ENCODE measurements around the gene CMSS1.

CMSS1 gene

GRCh38 chr3:99846477-99847160, 29.0 kb downstream of the CMSS1 start:
- H3K4me3 ChIP-seq (ENCODE audit: low read length): no peak overlapping the region
- no peak for DNase-seq (ENCODE audit: low read depth, low spot score)

GRCh38 chr3:99848433-99848832, 30.8 kb downstream of the CMSS1 start:
- no peak for DNase-seq (ENCODE audit: low read depth, low spot score)
- H3K4me3 ChIP-seq (ENCODE audit: low read length): no peak overlapping the region

GRCh38 chr3:99850608-99851007, 32.9 kb downstream of the CMSS1 start:
- no peak overlapping the region for H3K4me3 ChIP-seq (ENCODE audit: low read length)

GRCh38 chr3:99851955-99852354, 34.3 kb downstream of the CMSS1 start:
- no peak overlapping the region for H3K4me3 ChIP-seq (ENCODE audit: low read length)
- no peak for DNase-seq (ENCODE audit: low read depth, low spot score)

More at GRCh38 chr3:99850608-99851007, 32.9 kb downstream of the CMSS1 start:
- DNase-seq (ENCODE audit: low read depth, low spot score): no peak

- no peak for DNase-seq (ENCODE audit: low read depth, low spot score)
- H3K4me3 ChIP-seq (ENCODE audit: low read length): no peak overlapping the region
Observed at GRCh38 chr3:99852851-99853250, 35.2 kb downstream of the CMSS1 start.

GRCh38 chr3:99854756-99855298, 37.2 kb downstream of the CMSS1 start:
- H3K4me3 ChIP-seq (ENCODE audit: low read length): no peak overlapping the region
- DNase-seq (ENCODE audit: low read depth, low spot score): no peak

GRCh38 chr3:99855900-99856299, 38.2 kb downstream of the CMSS1 start:
- DNase-seq (ENCODE audit: low read depth, low spot score): no peak
- H3K4me3 ChIP-seq (ENCODE audit: low read length): no peak overlapping the region

DNA sequence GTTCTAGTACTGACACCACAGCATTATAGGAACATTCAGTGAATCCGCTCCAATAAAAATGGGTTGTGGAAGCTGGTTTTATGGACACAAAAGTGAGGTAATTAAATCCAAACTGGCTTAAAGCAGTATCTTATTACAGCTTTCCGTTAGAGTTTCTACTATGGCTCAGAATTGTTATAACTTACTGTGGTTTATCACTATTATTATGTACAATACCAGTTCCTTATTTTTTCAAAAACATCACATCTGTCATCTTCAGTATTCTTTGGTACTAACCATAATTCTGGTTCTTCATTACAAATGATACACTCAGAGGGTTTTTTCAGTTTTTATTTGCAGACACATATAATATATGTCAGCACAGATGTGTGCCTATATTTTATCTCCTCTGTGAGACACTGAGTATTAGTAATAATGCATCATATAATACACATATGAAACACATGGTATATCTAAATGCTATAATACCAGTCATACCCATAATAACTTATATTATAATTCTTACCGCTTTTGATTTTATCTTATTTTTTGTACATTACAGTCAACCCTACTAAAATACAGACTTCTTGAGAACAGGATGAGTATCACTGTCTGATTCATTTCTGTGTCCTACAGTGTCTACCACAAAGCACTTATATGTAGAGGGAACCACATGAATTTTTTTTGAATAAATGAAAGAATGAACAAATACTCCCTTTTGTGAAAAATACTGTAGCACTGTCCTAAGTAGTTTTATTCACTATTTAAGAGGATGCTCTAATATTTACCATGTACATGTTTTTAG, 39.0 kb downstream of the CMSS1 start:
- H3K4me3 ChIP-seq (ENCODE audit: low read length): no peak overlapping the region
- no peak for DNase-seq (ENCODE audit: low read depth, low spot score)

- no peak for DNase-seq (ENCODE audit: low read depth, low spot score)
- H3K4me3 ChIP-seq (ENCODE audit: low read length): no peak overlapping the region
Observed at GRCh38 chr3:99857278-99857677, 39.6 kb downstream of the CMSS1 start.

DNA sequence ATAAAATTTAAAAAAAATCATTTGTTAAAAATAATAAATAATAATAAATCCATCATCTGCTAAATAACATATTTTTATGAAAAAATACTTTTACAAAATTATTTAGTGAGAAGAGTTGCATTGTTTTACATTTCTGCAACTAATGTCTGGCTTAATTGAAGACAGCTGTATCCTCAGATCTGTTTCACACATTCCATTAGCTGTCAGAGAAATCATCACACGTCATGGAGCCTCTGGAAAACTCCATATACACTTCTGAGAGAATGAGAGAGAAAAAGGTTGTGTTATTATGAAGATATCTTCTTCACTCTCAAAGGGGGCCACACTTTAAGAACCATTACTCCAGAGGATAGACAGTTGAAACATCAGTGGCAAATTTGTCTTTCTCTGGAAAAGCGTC, 40.8 kb downstream of the CMSS1 start:
- no peak for DNase-seq (ENCODE audit: low read depth, low spot score)
- H3K4me3 ChIP-seq (ENCODE audit: low read length): no peak overlapping the region

- no peak overlapping the region for H3K4me3 ChIP-seq (ENCODE audit: low read length)
- no peak for DNase-seq (ENCODE audit: low read depth, low spot score)
Observed at GRCh38 chr3:99859825-99860224, 42.2 kb downstream of the CMSS1 start.

GRCh38 chr3:99861216-99861615, 43.6 kb downstream of the CMSS1 start:
- no peak overlapping the region for H3K4me3 ChIP-seq (ENCODE audit: low read length)
- no peak for DNase-seq (ENCODE audit: low read depth, low spot score)

DNA sequence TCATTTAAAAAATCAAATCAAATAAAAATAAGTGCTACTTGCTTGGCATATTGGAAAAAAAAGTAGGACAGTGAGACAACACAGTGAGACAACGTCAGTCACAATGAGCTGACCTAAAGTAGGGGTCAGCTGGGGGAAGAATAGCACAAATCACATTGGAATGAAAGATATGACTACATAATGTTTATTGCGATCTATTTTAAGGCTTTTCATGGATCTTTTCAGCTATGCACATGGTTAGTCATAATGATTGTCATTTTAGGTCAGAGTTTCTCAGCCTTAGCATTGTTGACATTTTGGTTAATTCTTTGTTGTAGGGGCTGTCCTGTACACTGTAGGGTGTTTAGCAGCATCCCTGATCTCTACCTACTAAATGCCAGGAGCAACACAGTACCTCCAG, 44.5 kb downstream of the CMSS1 start:
- H3K4me3 ChIP-seq (ENCODE audit: low read length): no peak overlapping the region
- DNase-seq (ENCODE audit: low read depth, low spot score): no peak

- no peak overlapping the region for H3K4me3 ChIP-seq (ENCODE audit: low read length)
- no peak for DNase-seq (ENCODE audit: low read depth, low spot score)
Observed at GRCh38 chr3:99863002-99863401, 45.3 kb downstream of the CMSS1 start.

DNA sequence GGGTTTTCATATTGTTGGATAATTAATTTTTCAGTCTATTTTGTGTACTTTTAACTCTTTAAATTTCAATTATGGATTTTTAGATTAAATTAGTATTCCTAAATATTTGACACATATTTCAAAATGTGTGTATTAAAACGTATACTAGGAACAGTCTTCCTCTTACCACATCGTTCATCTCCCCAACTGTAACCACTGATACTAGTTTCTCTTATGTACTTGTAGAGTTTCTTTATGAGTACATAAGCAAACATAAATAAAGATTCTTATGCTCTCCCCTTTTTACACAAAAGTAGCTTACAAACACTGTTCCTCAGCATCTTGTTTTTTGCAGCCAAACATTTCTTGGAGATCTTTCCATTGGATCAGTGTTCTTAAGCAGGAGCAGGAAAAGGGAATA, 45.9 kb downstream of the CMSS1 start:
- no peak overlapping the region for H3K4me3 ChIP-seq (ENCODE audit: low read length)
- DNase-seq (ENCODE audit: low read depth, low spot score): no peak

DNA sequence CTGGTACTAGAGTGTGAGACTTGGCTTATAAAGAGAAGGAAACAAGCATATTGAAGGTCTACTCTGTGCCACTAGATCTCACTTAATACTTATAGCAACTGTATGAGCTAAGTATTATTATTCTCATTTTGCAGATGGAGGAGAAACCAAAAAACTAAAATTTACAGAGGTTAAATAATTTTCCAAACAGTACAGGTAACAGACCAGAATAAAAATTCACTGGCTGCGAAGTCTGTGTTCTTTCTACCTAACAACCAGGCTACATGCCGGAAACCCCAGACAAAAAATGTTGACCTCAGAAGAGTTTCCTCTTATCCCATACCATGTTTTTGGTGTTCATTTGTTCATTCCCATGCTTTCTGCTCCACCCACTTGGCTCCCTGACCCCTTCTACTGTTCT, 46.6 kb downstream of the CMSS1 start:
- H3K4me3 ChIP-seq (ENCODE audit: low read length): no peak overlapping the region
- DNase-seq (ENCODE audit: low read depth, low spot score): no peak

- no peak overlapping the region for H3K4me3 ChIP-seq (ENCODE audit: low read length)
- DNase-seq (ENCODE audit: low read depth, low spot score): no peak
Observed at GRCh38 chr3:99865321-99865720, 47.7 kb downstream of the CMSS1 start.

DNA sequence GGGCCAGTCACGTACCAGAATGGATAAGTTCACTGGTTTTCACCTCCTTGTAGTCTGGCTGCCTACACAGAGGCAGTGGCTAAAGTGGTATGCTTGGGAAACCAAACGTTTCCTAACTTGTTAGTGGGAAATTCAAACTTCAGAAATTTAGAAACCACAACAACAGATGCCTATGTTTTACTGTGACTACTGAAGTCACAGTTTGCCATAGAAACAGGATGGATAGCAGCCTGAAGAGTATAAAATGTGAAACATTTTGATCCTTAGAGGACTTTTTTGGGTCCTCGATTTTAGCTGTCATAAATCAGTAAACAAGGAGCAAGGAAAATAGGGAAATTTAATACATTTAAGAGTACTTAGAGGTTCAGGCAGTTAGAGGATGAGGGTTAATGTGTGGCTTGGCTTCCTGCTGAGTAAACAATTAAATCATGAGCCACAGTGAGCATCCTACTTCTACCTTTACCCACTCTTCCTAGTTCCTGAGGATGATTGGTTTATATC, 48.6 kb downstream of the CMSS1 start:
- DNase-seq (ENCODE audit: low read depth, low spot score): peak; percentile 89
- H3K4me3 ChIP-seq (ENCODE audit: low read length): no peak overlapping the region

DNA sequence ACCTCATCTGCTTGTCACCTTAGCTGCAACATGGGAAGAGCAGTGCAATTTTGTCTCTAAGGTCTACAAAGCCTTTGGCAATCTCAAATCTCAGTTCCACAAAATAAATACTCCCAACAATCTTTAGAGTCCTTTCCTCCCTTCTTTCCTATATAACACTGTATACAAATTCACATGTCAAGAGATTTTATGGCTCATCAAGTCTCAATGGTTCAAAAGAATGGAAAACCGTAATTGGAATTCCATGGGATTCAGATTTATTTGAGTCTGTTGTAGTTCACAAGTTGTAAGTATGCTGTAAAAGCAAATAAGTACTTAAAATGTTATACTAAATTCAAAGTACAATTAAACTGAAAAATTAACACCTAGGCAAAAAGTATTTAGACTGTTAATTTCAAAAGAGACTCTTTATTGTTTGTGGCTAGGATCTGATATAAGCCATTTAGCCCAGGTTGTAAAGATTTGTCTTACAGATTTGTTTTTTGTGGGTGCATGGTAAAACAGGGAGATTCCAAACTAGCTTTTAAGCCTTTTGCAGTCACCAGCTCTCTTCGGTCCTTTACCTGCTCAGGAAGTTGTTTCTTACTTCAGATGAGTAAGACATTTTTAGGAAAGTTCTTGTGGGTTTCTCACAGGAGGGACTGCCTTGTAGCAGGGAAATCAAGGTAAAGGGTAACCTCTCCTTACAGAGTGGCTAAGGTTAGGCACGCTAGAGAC, 50.1 kb downstream of the CMSS1 start:
- no peak overlapping the region for H3K4me3 ChIP-seq (ENCODE audit: low read length)
- DNase-seq (ENCODE audit: low read depth, low spot score): no peak

GRCh38 chr3:99868311-99868646, 50.6 kb downstream of the CMSS1 start:
- no peak overlapping the region for H3K4me3 ChIP-seq (ENCODE audit: low read length)
- peak; percentile 19 for DNase-seq (ENCODE audit: low read depth, low spot score)

Data from Jurkat, Clone E6-1 (cell line).